GM18909 (cell line): Measurements from ENCODE around the gene FAM117B.
A peak's percentile ranks its signal among the peaks of the same experiment; 100 is the strongest.

Experiments used
- ATAC-seq: cut with Tn5 transposase; IDR thresholded peaks from one replicate; pipeline ENCODE4 v1.9.1; 2021; ENCODE audit warnings: mild to moderate bottlenecking; ENCODE audit not compliant: unreplicated experiment, poor library complexity

FAM117B gene

DNA sequence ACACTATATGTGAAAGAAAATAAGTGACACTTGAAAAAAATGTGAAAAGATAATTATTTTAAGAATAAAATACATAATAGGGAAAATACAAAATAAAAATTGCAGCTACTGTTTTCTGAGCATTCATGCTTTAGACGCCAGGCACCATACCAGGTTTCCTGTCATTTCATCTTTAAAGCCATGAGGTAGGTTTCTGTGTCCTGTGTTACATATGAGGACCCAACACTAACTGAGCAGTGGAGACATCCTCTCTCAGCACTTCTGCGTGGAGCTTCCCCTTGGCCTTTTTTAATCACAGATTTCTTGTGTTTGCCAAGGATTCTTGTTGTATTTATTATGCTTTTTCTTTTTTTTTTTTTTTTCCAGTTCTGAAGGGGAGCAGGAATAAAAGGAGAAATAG is 117.3 kb downstream of the FAM117B start:
- ATAC-seq: no peak

DNA sequence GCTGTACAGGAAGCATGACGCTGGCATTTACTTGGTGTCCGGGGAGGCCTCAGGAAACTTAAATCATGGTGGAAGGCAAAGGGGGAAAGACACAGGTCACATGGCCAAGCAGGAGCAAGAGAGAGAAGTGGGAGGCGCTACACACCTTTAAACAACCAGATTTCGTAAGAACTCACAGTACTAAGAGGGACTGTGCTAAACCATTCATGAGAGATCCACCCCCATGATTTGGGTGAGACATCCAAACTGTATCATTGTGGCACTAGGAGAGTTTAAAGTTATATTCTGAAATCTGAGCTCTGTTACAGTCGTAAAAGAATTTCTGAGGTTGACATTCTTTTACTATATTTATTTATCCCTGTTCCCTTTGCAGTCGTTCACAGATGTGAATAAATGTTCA is 120.2 kb downstream of the FAM117B start:
- ATAC-seq: no peak

GRCh38 chr2:202756598-202756997 is 121.8 kb downstream of the FAM117B start:
- ATAC-seq: no peak

DNA sequence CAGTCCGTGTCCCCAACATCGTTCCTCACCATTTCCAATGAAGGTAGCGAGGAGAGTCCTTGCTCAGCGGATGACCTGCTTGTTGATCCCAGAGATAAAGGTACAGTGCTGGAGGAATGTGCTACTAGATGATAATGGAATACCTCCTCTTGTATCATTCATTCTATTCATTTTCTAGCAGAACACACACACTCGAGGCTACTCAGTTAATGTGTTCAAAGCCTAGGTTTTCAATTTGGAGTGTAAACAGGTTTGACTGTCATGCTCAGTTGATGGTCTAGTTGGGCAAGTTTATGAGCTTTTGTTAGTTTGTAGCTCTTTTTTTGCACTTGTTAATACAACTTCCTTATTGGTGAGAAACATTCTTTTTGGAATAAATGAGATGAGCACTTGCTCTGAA is 122.6 kb downstream of the FAM117B start:
- no peak for ATAC-seq

GRCh38 chr2:202758128-202758527 is 123.4 kb downstream of the FAM117B start:
- ATAC-seq: no peak

DNA sequence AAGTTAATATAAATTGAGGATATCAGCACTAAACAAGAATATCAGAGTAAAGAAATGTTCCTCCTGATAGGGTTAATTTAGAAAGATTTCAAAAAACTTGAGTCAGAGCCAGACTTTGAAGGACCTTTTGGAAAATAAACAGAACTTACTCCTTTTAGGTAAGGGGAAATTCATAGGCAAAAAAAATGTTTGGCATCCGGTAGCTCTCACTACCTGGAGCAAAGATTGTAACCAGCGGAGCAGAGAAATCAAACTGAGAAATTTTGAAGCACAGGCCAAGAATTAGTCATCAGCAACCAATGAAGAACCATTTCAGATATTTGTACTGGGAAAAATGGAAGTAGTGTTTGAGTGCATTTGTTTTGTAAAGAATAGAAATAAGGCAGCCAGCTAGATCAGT is 123.8 kb downstream of the FAM117B start:
- ATAC-seq: no peak

DNA sequence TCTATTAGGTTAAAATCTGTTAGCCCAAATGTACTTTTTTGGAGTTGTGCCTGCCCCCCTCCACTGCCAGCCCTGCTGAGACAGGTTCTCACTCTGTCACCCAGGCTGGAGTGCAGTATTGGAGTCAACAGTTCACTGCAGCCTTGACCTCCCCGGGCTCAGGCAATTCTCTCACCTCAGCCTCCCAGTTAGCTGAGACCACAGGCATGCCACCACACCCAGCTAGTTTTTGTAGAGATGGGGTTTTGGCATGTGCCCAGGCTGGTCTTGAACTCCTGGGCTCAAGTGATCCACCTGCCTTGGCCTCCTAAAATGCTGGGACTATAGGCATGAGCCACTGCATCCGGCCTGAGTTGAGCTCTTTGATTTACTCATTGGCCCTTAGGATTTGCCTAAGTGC is 126.1 kb downstream of the FAM117B start:
- ATAC-seq: no peak

- ATAC-seq: no peak
Observed at GRCh38 chr2:202762556-202762955, 127.8 kb downstream of the FAM117B start.

GRCh38 chr2:202763916-202764315 is 129.1 kb downstream of the FAM117B start:
- ATAC-seq: no peak

DNA sequence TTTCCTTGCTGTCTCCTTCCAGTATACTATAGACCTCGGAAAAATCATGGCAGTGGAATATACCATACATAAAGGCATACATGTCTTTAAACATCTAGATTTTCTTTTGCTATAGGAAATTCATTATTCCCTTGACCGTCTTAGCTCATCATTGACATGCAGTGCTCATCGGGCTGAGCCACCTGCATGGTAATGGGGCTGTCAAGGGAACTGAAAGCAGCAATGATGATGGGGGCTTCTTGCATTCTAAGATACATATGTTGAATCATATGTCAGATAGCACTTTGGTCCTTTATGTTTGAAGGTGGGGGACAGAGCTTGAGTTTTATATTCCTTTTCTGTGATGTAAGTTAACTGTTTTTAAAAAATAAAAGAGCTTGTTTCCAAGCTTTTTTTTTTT is 130.2 kb downstream of the FAM117B start:
- ATAC-seq: no peak

- no peak for ATAC-seq
Observed at GRCh38 chr2:202765436-202765835, 130.7 kb downstream of the FAM117B start.

GRCh38 chr2:202768273-202768672 is 133.5 kb downstream of the FAM117B start:
- no peak for ATAC-seq

- ATAC-seq: no peak
Observed at GRCh38 chr2:202769201-202769600, 134.4 kb downstream of the FAM117B start.

GRCh38 chr2:202771336-202771735 is 136.6 kb downstream of the FAM117B start:
- no peak for ATAC-seq

DNA sequence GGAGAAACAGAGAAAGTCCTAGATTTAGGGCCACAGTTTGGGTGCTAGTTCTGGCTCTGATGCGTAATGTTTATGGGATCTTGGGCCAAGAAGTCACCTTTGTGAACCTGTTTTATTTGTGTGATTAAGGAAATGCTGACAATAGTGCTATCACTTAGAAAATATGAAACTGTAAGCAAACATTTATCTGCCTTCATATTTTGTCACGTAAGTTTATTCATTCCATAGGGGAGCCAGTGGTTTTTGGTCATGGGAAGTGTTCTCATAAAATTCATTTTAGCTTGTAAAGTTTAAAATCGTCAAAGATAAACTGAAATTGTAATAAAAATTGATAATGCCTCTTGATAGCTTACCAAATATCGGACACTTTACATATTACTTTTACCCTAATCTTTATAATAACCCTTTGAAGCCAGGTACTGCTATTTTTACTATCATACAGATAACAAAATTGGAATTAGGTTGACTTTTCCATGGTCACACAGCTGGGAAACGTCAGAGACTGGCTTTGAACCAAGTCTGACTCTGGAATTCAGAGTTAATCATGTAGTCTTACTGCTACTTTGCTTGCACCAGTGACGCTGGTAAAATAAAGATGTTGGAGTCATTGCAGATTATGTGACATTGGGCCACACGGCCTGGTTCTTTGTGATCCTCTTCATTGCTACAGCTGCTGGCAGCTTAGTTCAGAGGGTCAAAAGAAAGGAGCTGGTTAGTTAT is 137.1 kb downstream of the FAM117B start:
- no peak for ATAC-seq

- ATAC-seq: no peak
Observed at GRCh38 chr2:202773301-202773973, 138.7 kb downstream of the FAM117B start.

DNA sequence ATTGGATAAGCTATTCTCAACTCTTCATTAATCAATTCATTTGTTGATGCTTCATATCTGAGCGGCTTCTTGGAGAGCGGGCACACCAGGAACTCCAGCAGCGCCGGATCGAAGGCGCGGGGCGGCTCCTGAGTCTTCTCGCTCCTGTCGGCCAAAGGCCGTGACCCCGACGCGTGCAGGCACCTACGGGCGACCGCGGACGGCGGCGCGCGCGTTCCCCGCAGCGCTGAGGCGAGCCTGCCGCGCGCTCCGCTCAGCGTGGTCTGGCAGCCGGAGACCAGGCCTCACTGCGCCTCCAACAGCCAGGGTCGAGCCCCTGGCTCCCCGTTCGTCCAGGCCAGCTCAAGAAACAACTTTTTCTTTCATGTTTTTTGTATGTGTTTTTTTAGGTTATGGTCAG is 139.3 kb downstream of the FAM117B start:
- ATAC-seq: no peak

DNA sequence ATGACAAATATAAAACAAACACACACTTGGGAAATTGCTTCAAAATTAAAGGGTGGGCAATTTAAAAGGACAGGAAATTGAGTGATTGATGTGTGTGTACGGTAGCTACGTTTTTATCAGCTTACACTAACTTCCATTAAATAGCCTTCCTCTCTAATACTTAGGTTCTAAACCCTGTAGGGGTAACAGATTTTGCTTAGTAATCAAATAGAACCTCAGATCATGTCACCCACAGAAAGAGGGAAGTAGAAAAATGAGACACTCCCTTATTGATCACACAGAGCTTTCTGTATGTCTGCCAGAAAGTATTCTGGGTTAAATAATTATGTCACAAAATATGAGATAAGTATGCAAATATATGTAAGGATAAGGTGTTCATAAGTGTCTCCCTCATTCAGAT is 143.4 kb downstream of the FAM117B start:
- ATAC-seq: no peak

- ATAC-seq: peak; percentile 96
Observed at GRCh38 chr2:202780514-202781021, 145.8 kb downstream of the FAM117B start.

- ATAC-seq: no peak
Observed at GRCh38 chr2:202782940-202783558, 148.3 kb downstream of the FAM117B start.

GRCh38 chr2:202786842-202787241 is 152.1 kb downstream of the FAM117B start:
- ATAC-seq: no peak
